GM18499 (cell line): ENCODE measurements around the gene HCN2.
"Not testable (repeated sequence)": the region's sequence is repeated elsewhere in the genome, so short reads cannot be mapped to it uniquely, and the experiment has no call there.

ENCODE experiments used
- ATAC-seq: cut with Tn5 transposase; IDR thresholded peaks from one replicate; pipeline ENCODE4 v1.9.1; 2021; ENCODE audit warnings: moderate number of reproducible peaks; ENCODE audit not compliant: insufficient read depth, unreplicated experiment

Gene HCN2

DNA sequence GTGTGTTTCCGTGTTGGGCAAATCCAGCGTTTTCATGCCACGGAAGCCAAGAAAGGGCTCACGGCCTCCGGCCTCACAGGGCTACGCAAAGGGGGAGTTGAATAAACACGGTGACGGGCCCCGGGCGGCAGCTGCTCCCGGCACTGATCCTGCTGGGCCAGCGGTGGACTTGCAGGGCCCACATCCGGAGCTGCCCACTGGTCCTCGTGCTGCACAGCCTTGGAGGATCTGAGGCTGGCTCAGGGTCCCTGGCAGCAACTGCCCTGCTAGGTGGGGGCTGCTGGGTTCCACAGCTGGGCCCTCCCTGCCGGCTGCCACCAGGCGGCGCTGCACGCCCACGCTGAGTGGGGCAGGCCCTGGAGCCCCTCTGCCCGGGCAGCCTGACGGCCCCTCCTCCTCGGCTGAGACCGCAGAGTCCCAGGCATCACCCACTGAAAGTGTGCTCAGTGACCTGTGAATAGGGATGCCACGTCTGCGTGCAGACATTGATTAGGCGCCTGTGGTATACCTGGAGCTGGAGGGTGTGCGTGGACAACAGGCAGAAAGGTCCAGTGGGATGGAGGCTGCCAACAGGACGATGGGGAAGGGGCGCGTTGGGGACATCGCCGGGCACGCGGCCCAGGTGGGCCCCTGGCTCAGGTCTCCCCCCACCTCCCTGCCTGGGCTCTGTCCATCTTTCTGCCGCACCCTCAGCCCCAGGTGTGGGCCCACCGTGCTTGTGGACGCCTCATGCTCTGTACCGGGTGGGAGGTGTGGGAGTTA, 5.3 kb upstream of the HCN2 start:
- ATAC-seq, result no peak

DNA sequence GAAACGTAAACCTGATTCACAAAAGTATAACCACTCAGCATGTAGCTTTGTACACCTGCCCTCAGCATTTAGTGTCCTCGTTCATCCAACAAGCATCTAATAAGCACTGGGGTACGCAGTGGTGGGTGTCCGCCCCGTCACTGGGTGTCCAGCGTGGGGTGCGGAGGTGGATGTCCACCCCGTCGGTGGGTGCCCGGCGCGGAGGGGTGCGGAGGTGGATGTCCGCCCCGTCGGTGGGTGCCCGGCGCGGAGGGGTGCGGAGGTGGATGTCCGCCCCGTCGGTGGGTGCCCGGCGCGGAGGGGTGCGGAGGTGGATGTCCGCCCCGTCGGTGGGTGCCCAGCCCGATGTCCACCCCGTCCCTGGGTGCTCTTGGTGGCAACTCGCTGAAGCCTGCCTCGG, 4.5 kb upstream of the HCN2 start:
- not testable (repeated sequence) for ATAC-seq

DNA sequence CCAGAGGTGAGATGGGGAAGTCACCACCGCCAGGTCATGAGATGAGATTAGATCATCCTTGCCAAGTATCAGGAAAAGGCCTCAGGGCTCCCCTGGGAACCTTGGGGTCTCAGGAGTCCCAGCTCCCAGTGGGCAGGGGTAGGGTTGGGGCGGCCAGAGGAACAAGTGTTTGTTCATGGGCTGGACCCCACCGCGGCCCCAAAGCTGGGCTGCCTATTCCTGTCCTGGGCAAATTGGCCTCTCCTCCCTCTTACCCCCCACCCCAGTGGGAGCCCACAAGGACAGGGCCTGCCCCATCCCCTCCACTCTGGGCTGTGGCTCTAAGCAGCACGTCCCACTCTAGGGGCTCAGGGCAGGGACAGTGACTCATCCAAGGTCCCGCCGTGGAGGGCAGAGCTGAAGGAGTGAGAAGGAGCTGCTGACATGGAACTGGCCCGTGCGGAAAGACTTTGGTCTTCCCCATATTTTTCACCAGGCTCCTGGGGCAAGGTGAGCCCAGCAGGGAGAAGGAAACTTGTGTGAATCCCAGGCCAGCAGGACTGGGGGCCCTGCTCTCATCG, 4.0 kb upstream of the HCN2 start:
- ATAC-seq, result no peak

DNA sequence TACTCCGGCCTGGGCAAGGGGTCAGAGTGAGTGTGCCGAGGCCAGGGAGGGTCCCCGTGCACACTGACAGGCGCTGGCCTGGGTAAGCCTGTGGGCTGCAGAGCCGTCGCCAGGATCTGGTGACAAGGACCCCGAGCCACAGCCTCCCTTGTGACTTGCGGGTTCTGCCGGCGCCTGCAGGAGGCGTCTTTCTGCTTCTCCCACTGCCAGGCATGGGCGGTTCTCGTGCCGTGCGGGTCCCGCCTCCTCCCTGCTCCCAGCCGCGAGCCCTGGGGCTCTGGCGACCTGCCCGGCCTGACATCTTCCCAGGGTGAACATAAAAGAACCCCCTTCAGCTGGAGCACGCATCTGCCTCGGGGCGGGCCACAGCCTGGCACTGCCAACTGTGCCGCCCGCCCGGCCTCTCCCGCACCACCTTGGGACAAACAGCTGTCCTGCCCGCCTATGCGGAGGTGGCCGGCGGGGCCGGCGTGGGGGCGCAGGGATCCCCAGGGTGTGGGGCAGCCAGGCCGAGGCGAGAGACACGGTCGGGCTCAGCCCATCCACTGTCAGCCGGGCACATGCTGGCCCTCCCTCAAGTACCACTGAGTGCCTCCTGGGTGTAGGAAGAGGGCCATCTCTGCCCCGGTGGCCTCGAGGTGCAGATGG, 1.5 kb upstream of the HCN2 start:
- ATAC-seq, result no peak

DNA sequence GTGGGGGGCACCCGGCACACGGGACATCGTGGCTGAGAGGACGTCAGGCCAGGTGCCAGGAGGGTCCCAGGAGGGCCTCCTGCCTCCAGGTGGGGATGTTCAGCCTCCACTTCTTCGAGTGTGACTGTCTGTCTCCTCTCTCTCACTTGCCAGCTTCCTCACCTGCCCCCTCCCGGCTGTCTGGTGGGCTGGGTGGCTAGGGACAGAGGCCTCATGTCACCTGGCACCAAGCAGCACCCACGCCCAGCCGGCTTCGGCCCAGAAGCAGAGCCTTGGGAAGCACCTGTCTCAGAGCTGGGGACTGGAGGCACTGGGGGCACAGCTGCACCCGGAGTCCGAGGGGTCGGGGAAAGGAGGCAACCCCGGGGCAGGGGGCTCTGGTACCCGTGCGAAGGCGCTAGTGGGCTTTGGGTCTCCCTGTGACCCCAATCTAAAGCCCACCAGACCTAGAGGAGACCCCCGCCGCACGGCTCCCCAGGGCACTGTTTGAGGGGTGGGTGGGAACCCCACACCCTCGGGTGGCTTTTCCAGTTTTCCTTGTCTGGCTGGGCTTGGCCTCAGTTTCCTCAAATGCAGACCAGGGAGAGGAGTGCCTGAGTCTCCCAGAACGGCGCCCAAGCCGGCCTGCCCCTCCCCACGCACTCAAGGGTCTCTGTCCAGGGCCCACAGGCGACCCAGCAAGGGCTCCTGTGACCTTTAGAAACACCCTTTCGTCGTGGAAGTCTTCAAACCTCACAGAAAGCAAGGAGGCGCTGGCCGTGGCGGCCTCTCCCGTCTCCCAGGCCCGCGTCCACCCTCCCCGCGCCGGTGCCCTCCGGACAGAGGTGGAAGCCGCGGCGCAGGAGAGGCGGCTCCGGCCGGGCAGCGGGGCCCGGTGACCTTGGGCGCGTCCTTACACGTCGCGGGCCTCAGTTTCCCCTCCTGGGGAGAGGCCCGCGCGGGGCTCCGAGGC, 664 bp upstream of the HCN2 start:
- no peak for ATAC-seq

DNA sequence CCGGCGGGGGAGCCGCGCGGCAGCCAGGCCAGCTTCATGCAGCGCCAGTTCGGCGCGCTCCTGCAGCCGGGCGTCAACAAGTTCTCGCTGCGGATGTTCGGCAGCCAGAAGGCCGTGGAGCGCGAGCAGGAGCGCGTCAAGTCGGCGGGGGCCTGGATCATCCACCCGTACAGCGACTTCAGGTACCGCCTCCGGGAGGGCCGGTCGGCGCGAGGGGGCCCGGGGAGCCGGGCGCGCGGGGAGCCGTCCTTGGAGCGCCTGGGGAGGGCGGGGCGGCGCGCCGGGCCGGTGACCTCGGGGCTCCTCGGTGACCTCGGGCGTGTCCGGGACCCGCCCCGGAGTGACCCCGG, 690 bp downstream of the HCN2 start:
- no peak for ATAC-seq

DNA sequence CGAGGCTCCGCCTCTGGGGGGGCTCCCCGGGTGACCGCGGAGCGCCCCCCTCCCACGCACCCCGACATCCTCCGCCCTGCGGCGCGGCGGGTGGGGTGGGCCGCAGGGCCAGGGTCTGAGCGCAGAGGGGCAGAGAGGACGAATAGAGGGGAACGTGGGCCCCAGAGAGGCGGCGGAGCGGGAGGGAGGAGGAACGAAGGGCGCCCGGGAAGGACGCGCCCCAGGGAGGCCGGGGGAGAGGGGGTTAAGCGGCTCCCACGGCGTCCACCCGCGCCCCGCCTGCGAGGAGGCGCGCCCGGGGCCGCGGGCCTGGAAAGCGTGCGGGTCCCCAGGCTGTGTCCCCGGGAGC, 1.0 kb downstream of the HCN2 start:
- ATAC-seq, result no peak

DNA sequence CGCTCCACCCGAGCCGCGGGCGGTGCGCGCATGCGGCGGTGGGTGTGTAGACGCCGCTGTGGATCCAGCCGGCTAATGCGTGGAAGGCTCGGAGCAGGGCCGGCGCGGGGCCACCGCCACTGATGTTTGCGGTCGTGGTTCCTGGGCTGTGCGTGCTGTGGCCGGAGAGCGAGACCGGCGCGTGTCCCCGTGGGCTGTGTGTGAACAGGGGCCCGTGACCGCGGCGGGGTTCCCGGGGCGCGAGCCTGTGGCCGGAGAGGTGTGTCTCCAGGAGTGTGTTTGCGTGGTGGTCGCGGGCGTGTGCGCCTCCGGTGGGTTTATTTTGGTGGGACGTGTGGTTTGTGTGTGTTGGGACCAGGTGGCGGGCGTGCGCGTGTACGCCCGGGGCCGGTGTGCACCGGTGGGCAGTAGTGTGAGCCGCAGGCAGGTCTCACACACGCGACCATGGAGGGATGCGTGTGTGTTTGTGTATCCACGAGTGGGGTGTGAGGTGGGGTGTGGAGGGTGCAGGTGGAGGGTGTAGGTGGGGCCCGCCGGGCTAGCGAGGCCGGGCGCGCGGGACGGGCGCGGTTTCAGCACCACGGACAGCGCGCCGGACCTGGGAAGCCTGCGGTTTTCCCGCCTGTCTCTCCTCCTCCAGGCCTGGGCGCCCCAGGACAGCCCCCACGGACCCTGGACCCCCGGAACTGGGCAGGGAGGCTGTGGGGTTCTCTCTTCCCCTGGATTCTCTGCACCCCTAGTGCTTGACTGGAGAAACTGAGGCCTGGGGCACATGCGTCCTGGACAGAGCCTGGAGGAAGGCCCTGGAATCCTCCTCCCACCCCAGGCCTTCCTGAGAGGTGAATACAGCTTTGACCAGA, 1.6 kb downstream of the HCN2 start:
- no peak for ATAC-seq

DNA sequence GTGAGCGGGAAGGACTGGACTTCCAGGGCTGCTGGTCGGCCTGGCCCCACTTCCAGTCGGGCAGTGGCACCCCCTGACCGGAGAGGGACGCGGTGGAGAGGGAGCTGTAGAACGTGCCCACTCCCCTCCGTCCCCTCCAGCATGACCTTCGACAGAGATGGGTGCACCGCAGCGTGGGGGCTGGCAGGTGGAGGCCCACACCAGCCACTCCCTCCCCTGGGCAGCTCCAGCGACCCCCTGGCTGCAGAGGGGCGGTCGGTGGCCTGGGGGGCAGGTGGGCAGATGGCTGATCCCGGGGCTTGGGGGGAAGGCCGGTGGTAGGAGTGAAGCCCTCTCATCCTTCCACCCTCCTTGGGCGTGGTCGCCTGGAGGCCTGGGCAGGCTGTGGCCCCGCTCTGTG, 2.4 kb downstream of the HCN2 start:
- no peak for ATAC-seq

DNA sequence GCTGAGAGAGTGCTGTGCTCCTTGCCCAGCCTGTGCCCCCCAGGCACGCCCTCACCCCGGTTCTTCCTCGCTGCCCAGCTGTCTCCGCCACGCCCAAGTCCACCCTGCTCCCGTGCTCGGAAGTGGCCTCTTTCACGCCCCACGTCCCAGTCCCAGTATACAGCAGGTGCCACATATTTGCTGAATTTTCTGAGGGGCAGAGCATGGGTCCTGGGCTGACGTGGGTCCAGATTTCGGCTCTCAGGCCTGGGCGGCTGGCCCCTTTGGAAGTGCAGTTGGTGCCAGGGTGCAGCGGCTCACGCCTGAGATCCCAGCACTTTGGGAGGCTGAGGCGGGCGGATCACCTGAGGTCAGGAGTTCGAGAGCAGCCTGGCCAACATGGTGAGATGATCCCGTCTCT, 3.4 kb downstream of the HCN2 start:
- ATAC-seq, result no peak

DNA sequence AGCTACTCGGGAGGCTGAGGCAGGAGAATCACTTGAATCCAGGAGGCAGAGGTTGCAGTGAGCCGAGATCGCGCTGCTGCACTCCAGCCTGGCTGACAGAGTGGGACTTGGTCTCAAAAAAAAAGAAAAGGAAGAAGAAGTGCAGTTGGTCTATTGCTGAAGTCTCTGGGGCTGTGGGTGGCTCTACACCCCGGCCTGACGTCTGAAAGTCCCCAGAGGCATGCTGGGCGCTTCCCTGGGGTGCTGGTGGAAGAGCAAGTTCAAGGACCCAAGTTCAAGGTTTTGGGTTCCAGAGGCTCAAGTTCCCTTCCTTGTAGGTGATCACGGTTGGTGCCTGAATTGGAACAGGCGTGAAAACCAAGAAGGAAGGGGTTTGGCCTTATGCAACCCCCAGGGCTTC, 3.8 kb downstream of the HCN2 start:
- no peak for ATAC-seq

DNA sequence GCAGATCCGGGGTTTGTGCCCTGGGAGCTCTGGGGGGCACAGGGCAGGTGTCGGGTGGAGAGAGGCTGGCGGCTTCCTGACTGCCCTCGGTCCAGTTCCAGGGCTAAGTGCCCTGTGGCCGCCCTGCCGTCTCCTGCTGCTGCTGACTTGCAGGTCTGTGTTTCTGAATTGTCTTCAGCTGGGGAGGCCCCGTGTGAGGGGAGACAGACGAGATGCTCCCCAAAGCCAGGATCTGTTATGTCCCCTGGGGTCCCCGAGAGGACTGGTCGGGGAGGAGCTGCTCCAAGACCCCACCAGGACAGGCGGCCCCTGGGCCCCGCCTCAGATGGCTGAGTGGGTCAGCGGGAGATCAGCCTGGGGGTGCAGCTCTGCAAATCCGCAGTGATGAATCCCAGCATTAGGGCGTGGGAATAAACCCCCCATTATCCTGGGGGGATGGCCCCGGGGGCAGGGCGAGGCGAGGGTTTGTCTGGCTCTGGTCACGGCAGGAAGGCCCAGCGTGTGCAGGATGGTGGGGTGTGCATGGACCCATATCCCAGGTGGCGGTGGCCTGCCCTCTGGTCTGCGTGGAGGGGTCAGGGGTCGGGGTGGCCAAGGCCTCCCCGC, 4.7 kb downstream of the HCN2 start:
- ATAC-seq, result no peak

DNA sequence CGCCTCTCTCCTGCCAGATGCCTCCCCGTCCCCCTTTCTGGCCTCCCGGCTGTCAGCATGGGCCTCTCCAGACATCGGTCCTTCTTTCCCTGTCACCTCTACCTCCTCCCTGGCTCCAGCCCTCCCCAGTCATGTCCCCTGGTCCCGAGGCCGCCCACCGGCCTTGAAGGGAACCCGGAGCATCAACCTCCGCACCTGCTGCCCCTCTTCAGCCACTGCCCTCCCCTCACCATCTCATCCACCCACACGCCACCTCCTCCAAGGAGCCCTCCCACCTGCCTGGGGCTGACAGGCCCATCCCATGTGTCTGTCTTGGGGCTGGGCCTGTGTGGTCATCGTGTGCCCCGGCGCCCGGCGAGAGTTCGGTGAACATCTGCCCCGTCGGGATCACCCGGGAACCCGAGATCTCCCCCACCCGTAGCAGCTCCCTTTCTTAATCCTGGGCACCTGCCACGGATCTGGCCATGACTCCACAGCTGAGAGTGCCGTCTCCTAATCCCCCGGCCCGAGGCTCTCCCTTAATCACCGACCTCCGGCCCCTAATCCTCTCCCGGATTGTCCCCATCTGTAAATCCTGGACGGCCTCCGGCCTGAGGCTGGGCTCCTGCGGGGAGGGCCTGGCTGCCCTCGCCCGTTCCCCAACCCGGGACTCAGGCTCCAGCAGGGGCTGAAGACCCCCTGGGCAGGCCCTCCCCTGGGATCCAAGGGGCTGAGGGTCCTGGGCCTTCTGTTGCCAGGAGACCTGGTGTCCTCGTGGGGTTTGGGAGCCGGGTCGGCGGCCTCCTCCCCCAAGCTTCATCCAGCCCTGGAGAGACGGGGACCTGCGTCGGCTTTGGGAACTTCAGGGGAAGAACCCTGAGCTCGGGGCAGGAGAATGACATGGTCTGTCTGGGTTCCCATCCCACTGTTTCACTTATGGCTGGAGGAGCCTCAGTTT, 5.9 kb downstream of the HCN2 start:
- ATAC-seq, result no peak

DNA sequence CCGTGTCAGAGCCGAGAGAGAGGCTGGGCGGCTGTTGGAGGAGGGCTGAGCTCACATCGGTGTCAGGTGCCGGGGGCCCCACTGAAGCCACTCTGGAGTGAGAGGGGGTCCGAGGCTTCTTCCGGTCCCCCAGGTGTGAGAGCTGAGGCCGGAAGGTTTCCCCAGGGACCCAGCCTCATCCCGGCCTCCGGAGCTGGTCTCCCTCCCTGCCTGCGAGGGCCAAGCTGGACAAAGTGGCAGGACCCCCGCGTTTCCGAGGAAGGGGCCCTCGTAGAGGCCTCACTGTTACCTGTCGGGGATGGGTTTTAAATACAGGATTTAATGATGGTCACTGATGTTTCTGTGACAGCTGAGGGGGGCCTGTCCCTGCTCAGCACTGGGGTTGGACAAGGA, 6.6 kb downstream of the HCN2 start:
- no peak for ATAC-seq

DNA sequence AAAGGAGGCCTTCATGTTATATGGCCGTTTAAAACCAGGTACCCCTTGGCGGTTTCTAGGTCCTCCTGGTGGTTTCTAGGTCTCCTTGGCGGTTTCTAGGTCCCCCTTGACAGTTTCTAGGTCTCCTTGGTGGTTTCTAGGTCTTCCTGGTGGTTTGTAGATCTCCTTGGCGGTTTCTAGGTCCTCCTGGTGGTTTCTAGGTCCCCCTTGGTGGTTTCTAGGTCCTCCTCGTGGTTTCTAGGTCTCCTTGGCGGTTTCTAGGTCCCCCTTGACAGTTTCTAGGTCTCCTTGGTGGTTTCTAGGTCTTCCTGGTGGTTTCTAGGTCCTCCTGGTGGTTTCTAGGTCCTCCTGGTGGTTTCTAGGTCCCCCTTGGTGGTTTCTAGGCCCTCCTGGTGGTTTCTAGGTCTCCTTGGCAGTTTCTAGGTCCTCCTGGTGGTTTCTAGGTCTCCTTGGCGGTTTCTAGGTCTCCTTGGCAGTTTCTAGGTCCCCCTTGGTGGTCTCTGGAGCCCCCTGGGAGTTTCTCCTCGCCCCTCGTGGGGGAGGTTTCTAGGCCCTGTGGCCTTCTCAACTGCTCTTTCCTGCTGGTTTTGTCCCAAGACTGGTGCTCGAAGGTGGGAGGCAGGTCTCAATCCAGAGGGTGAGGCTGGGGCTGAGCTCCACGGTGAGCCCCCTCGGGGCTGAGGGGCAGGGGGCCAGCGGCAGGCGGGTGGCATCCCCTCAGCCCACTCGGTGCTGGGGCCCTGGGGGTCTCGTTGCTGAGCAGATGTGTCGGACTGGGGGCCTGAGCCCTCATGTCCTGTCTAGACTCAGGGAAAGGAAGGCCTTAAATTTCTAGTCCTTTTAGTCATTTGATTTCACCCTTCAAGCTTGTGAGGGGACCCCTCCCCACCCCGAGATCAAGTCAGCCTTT, 8.0 kb downstream of the HCN2 start:
- ATAC-seq, result no peak

DNA sequence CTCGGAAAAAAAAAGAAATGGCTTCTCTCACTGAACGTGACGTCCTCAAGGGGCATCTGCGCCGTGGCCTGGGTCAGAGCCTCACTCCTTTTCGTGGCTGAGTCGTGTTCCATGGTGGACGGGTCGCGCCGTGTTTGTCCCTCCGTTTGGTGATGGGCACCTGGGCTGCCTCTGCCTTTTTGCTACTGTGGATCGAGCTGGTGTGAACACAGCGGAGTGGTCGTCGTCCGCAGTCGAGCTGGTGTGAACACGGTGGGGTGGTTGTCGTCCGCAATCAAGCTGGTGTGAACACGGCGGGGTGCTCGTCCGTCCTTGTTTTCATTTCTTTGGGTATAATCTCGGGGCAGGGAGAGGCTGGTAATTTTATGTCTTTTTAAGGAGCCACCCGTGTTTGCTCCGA, 11.6 kb downstream of the HCN2 start:
- ATAC-seq, result no peak

DNA sequence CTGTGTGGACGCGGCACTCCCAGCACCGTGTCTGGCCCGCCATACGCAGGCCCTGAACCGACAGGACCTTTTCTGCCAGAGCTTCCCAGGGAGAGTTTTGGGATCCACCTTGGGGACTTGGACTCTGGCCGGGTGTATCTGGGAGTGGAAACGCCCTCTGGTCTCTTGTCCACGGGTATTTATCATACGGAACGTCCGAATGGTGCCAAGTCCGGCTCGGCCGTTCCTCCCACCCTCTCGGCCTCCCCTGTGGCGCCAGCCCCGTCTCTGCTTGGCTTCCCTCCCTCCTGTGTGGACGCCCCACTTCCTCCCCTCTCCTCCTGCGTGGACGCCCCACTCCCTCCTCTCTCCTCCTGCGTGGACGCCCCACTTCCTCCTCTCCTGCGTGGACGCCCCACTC, 12.1 kb downstream of the HCN2 start:
- ATAC-seq, result no peak
